Colonic mucosa (tissue), 4 donors: ENCODE results near the gene ATP5PO. TPM values are rescaled to one million over a fixed set of nuclear protein-coding genes. Genes with fewer than 3 reads are reported as not detected.
"Not testable (repeated sequence)": the region's sequence is repeated elsewhere in the genome, so short reads cannot be mapped to it uniquely, and the experiment has no call there.

ENCODE experiments used
- DNase-seq: peaks from one replicate; pipeline ENCODE4 v3.0.0-alpha.2; 2020
- H3K27ac ChIP-seq: fragments of 200-600 bp; one replicate; pipeline ENCODE4 v1.8.0; 2021
- H3K27me3 ChIP-seq: fragments of 200-600 bp; one replicate; pipeline ENCODE4 v1.8.0; 2021
- H3K36me3 ChIP-seq: fragments of 200-600 bp; one replicate; pipeline ENCODE4 v1.8.0; 2021
- H3K4me1 ChIP-seq: fragments of 200-600 bp; one replicate; pipeline ENCODE4 v1.8.0; 2021; ENCODE audit warnings: mild to moderate bottlenecking
- H3K4me3 ChIP-seq: fragments of 200-600 bp; one replicate; pipeline ENCODE4 v1.8.0; 2021
- H3K9ac ChIP-seq, 2 donors: one replicate each; pipeline ENCODE4 v1.7.0; 2013; ENCODE audit warnings: control low read depth in 2 of 2, low read depth in 2 of 2, low read length in 2 of 2
- H3K9me3 ChIP-seq: fragments of 200-600 bp; one replicate; pipeline ENCODE4 v1.8.0; 2021
- intact Hi-C: fragments of 100-400 bp; cut with DNase I; formaldehyde crosslinking; loops from one replicate; pipeline ENCODE4 v1.14.1; 2022
- total RNA-seq, 2 donors: library from RNA; stranded (reverse); fragmentation: NEBNext Ultra II Directional in 1 of 2; extraction: Animal tissue kit (Norgen Biotek cat#: 25700) in 1 of 2; gene quantifications; one replicate each; pipeline ENCODE4 v1.2.1, GENCODE V29; 2021
- TF ChIP-seq, protein P1 (sequence below): fragments of 200-600 bp; IDR thresholded peaks from one replicate; pipeline ENCODE4 v1.8.0; 2022; ENCODE audit warnings: antibody characterized with exemption, mild to moderate bottlenecking
- donor health status: healthy.
- donor health status: DM: no; HTN: no; CAD: no.
- donor health status: DM: no; HTN: no; CAD: no.

Gene ATP5PO
- total RNA-seq, 2 donors from 2014 or later = 312 to 335 TPM

DNA sequence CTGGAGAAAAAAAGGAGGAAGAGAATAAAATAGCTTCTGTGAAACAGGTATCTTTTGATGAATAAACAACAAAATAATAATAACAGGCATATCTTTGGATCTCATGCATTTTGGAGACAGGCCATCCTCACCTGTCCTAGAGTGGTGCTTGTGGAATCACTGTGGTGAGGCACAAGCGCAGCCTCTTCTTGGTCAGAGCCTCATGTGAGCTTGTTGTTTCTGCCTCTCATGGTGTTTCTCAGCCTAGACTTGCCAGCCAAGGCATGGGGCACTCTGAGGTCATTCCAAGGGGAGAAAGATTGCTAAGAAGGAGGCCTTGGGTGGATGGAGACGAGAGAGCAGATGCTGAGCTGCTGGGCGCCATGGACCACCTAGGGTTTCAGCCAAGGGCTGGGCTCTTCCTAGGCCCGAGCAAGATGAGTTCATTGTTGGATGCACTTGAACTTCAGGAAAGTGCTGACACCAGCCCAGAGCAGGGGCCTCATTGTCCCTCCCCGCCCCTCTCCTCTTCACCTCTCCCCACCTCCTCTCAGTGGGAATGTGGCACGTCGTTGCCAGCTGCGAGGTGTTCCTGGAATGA lies 49.5 kb downstream of the ATP5PO start:
- H3K36me3 ChIP-seq = no peaks in the 10 kb centered on the region
- intact Hi-C loops = no loop called here

GRCh38 chr21:33865176-33865575 lies 50.4 kb downstream of the ATP5PO start:
- Histone ChIP-seq H3K27ac (no peak overlapping the region), H3K9ac (no peak overlapping the region), H3K9me3 (no peaks in the 10 kb centered on the region), H3K36me3 (no peaks in the 10 kb centered on the region), H3K27me3 (no peaks in the 10 kb centered on the region), H3K4me1 (no peaks in the 10 kb centered on the region), H3K4me3 (no peak overlapping the region)
- DNase-seq = no peak
- TF ChIP-seq, protein P1, sequence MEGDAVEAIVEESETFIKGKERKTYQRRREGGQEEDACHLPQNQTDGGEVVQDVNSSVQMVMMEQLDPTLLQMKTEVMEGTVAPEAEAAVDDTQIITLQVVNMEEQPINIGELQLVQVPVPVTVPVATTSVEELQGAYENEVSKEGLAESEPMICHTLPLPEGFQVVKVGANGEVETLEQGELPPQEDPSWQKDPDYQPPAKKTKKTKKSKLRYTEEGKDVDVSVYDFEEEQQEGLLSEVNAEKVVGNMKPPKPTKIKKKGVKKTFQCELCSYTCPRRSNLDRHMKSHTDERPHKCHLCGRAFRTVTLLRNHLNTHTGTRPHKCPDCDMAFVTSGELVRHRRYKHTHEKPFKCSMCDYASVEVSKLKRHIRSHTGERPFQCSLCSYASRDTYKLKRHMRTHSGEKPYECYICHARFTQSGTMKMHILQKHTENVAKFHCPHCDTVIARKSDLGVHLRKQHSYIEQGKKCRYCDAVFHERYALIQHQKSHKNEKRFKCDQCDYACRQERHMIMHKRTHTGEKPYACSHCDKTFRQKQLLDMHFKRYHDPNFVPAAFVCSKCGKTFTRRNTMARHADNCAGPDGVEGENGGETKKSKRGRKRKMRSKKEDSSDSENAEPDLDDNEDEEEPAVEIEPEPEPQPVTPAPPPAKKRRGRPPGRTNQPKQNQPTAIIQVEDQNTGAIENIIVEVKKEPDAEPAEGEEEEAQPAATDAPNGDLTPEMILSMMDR = no peak
- intact Hi-C loops = no loop called here

More for the DNA sequence above, 49.5 kb downstream of the ATP5PO start:
- no peak for DNase-seq
- Histone ChIP-seq H3K9me3 (no peaks in the 10 kb centered on the region), H3K27me3 (no peaks in the 10 kb centered on the region), H3K9ac (no peak overlapping the region), H3K27ac (no peak overlapping the region), H3K4me3 (no peak overlapping the region), H3K4me1 (no peaks in the 10 kb centered on the region)
- TF ChIP-seq, protein P1 = no peak

DNA sequence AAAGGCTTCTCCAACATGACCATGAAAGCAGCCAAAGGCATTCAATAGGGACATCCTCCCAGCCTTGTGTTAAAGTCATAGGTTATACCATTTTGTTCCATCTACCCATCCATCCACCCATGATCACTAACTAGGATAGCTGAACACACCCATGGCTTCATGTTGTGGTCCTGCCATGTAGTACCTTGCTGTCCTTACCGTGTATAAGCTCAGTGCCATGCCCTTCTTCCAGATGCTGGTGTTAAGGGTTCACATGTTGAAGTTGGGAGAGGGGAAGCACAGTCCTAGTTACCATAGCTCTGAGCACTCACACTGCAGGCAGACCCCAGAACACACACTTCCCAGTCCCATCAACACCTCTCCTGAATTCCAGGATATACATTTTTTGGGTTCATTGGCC lies 51.5 kb downstream of the ATP5PO start:
- no peak overlapping the region for H3K9ac ChIP-seq
- no peaks in the 10 kb centered on the region for H3K27me3 ChIP-seq
- DNase-seq = no peak
- no peak overlapping the region for H3K4me3 ChIP-seq
- no peaks in the 10 kb centered on the region for H3K36me3 ChIP-seq
- H3K9me3 ChIP-seq = no peaks in the 10 kb centered on the region
- H3K27ac ChIP-seq = no peak overlapping the region
- H3K4me1 ChIP-seq = no peaks in the 10 kb centered on the region
- TF ChIP-seq, protein P1 = no peak
- intact Hi-C loops = no loop called here

GRCh38 chr21:33863191-33863590 lies 52.4 kb downstream of the ATP5PO start:
- H3K9ac ChIP-seq, H3K36me3 ChIP-seq, H3K4me3 ChIP-seq, DNase-seq, H3K9me3 ChIP-seq, H3K27ac ChIP-seq, intact Hi-C loops, H3K4me1 ChIP-seq, H3K27me3 ChIP-seq: not testable (repeated sequence)

DNA sequence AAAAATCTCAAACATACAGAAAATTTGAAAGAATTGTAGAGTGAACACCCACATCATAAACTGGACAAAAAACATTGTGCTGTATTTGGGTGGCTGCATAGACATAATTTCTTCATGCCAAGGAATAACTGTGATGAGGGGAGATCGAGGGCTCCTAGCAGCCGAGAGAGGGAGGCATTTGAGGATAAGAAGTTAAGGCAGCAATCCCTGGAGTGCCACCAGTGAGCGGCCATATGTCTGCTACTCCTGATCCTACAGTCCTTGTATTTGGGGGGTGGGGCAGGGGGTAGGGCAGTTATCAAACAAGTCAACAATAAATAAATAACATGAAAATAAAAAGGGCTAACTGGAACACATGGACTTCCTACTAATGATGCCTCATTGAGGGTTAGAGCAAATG lies 54.5 kb downstream of the ATP5PO start:
- H3K27me3 ChIP-seq = no peaks in the 10 kb centered on the region
- TF ChIP-seq, protein P1 = no peak
- no peaks in the 10 kb centered on the region for H3K4me1 ChIP-seq
- H3K27ac ChIP-seq = no peak overlapping the region
- H3K9ac ChIP-seq = no peak overlapping the region
- DNase-seq = no peak
- intact Hi-C loops = no loop called here
- no peaks in the 10 kb centered on the region for H3K9me3 ChIP-seq
- H3K36me3 ChIP-seq = no peaks in the 10 kb centered on the region
- H3K4me3 ChIP-seq = no peak overlapping the region

GRCh38 chr21:33860332-33860879 lies 55.2 kb downstream of the ATP5PO start:
- H3K27me3 ChIP-seq = no peaks in the 10 kb centered on the region
- no peak overlapping the region for H3K9ac ChIP-seq
- H3K27ac ChIP-seq = no peak overlapping the region
- no peak for DNase-seq
- intact Hi-C loops = no loop called here
- no peaks in the 10 kb centered on the region for H3K9me3 ChIP-seq
- TF ChIP-seq, protein P1 = no peak
- H3K36me3 ChIP-seq = no peaks in the 10 kb centered on the region
- H3K4me3 ChIP-seq = no peak overlapping the region
- no peaks in the 10 kb centered on the region for H3K4me1 ChIP-seq
